Loucy (cell line): Measurements from ENCODE around the gene PPFIA1.

Experiments used
- H2AFZ ChIP-seq: fragments of 200-600 bp; sonication (generic); 2 replicates; pipeline ENCODE4 v1.6.0; 2016; ENCODE audit warnings: antibody characterized with exemption, mild to moderate bottlenecking, low read length, moderate library complexity
- H3F3A ChIP-seq: fragments of 200-600 bp; 2 replicates; pipeline ENCODE4 v1.6.0; 2016; ENCODE audit warnings: antibody characterized with exemption, low read depth, mild to moderate bottlenecking
- H3K27me3 ChIP-seq: fragments of 200-600 bp; sonication (generic); 2 replicates; pipeline ENCODE4 v1.6.1; 2014; ENCODE audit warnings: low read length, mild to moderate bottlenecking; ENCODE audit not compliant: insufficient read depth, poor library complexity, severe bottlenecking
- H3K36me3 ChIP-seq: fragments of 200-600 bp; sonication (generic); 2 replicates; pipeline ENCODE4 v1.6.1; 2016; ENCODE audit warnings: low read length; ENCODE audit not compliant: insufficient read depth
- H3K4me1 ChIP-seq: fragments of 200-600 bp; sonication (generic); 2 replicates; pipeline ENCODE4 v1.5.1; 2014; ENCODE audit warnings: low read length, mild to moderate bottlenecking; ENCODE audit not compliant: insufficient read depth, poor library complexity, severe bottlenecking
- H3K4me2 ChIP-seq: fragments of 200-600 bp; sonication (generic); 2 replicates; pipeline ENCODE4 v1.6.0; 2014; ENCODE audit warnings: antibody characterized with exemption, low read length, low read depth, mild to moderate bottlenecking; ENCODE audit not compliant: poor library complexity, severe bottlenecking
- H3K4me3 ChIP-seq: fragments of 200-600 bp; sonication (generic); 2 replicates; pipeline ENCODE4 v1.5.1; 2014; ENCODE audit warnings: low read length, mild to moderate bottlenecking, mixed read lengths; ENCODE audit not compliant: poor library complexity, severe bottlenecking
- H3K79me2 ChIP-seq: fragments of 200-600 bp; sonication (generic); 2 replicates; pipeline ENCODE4 v1.6.1; 2014; ENCODE audit warnings: low read length; ENCODE audit not compliant: insufficient read depth
- H3K9ac ChIP-seq: fragments of 200-600 bp; sonication (generic); 2 replicates; pipeline ENCODE4 v1.6.0; 2014; ENCODE audit warnings: mild to moderate bottlenecking, low read depth, low read length, moderate library complexity; ENCODE audit not compliant: poor library complexity, severe bottlenecking
- H3K9me2 ChIP-seq: fragments of 200-600 bp; sonication (generic); replicated peaks from 2 replicates; pipeline ENCODE4 v1.6.1; 2016; ENCODE audit warnings: low read depth, low read length, mixed read lengths
- H3K9me3 ChIP-seq: fragments of 200-600 bp; sonication (generic); 2 replicates; pipeline ENCODE4 v1.6.1; 2014; ENCODE audit warnings: mild to moderate bottlenecking, antibody characterized with exemption, low read length, low read depth; ENCODE audit not compliant: insufficient read depth
- H4K20me1 ChIP-seq: fragments of 200-600 bp; sonication (generic); 2 replicates; pipeline ENCODE4 v1.6.0; 2014; ENCODE audit warnings: antibody characterized with exemption, low read length, mild to moderate bottlenecking; ENCODE audit not compliant: insufficient read depth, poor library complexity, severe bottlenecking
- EZH2phosphoT487 ChIP-seq: fragments of 200-600 bp; IDR thresholded peaks from 2 replicates; pipeline ENCODE4 v1.6.1; 2018; ENCODE audit warnings: antibody characterized with exemption, mild to moderate bottlenecking, moderate library complexity, borderline replicate concordance
- TF ChIP-seq, protein P1 (sequence below): fragments of 200-600 bp; sonication (generic); conservative IDR thresholded peaks from 2 replicates; pipeline ENCODE4 v1.5.1; 2014; ENCODE audit warnings: mild to moderate bottlenecking, antibody characterized with exemption, low read length

Gene PPFIA1

DNA sequence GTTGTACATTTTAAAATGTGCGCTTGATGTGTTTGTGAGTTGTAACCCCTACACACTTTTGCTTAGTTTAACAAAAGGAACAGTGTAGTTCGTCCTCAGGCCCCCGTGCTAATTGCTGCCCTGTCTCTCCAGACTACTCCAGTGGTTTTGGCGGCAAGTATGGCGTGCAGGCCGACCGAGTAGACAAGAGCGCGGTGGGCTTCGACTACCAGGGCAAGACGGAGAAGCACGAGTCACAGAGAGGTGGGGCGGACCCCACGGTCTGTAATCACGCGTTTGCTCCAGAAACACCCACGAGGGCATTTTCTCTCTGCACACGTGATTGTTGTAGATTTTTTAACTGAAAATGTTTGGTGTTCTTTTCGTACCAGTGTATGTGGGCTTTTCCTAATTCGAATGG is 146.4 kb downstream of the PPFIA1 start:
- Histone ChIP-seq H3F3A (no peaks in the 10 kb centered on the region), H3K79me2 (no peaks in the 10 kb centered on the region), H3K9ac (no peak overlapping the region), H3K36me3 (no peaks in the 10 kb centered on the region), H3K9me2 (no peaks in the 10 kb centered on the region), H3K9me3 (no peaks in the 10 kb centered on the region), H3K27me3 (no peaks in the 10 kb centered on the region), H3K4me1 (no peaks in the 10 kb centered on the region), H2AFZ (no peak overlapping the region), H3K4me2 (no peak overlapping the region), H4K20me1 (no peaks in the 10 kb centered on the region), H3K4me3 (no peak overlapping the region)
- TF ChIP-seq, protein P1, sequence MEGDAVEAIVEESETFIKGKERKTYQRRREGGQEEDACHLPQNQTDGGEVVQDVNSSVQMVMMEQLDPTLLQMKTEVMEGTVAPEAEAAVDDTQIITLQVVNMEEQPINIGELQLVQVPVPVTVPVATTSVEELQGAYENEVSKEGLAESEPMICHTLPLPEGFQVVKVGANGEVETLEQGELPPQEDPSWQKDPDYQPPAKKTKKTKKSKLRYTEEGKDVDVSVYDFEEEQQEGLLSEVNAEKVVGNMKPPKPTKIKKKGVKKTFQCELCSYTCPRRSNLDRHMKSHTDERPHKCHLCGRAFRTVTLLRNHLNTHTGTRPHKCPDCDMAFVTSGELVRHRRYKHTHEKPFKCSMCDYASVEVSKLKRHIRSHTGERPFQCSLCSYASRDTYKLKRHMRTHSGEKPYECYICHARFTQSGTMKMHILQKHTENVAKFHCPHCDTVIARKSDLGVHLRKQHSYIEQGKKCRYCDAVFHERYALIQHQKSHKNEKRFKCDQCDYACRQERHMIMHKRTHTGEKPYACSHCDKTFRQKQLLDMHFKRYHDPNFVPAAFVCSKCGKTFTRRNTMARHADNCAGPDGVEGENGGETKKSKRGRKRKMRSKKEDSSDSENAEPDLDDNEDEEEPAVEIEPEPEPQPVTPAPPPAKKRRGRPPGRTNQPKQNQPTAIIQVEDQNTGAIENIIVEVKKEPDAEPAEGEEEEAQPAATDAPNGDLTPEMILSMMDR, result no peak
- TF ChIP-seq EZH2phosphoT487, result no peak

DNA sequence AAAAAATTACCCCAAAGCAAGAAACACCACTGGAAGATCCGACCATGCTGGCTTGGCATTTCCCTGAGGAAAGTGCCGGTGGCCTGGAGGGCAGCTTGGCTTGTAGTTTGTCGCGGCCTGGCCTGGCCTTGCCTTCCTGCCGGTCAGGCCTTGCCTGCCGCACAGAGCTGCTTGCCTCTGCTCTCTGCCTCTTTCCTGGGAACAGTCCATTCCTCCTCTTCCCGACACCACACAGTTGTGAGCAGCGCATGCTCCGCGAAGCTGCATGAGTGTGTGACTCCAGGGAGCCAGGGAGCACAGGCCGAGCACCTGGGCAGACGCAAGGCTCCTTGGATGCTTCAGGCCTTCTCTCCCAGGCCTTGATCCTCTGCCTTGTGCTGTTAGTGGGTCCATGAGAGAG is 147.6 kb downstream of the PPFIA1 start:
- H3K79me2 ChIP-seq, result no peaks in the 10 kb centered on the region

DNA sequence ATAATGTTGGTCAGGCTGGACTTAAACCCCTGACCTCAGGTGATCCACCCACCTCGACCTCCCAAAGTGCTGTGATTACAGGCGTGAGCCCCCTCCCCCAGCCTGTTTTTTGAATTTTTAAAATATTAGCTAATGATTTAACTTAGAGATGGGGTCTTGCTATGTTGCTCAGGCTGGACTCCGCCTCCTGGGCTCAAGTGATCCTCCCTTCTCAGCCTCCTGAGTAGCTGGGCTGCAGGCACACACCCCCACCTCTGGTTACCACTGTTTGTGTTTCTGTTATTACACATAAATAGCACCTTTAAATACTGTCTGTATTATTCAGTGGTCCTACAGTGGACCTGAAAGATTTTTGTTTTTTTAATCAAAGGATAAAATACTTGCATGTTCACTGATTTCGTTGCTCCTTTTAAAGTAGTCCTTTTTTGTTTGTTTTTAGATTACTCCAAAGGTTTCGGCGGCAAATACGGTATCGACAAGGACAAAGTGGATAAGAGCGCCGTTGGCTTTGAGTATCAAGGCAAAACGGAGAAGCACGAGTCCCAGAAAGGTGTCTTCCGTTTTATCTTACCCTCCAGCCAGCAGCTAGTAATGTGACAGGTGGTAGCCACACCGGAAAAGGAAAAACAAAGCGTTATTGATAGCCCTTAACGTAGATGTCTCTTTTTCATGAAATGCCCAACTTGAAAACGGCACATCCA is 149.0 kb downstream of the PPFIA1 start:
- Histone ChIP-seq H3K9me3 (no peaks in the 10 kb centered on the region), H3K9me2 (no peaks in the 10 kb centered on the region), H3K27me3 (no peaks in the 10 kb centered on the region), H3K9ac (no peak overlapping the region), H4K20me1 (no peaks in the 10 kb centered on the region), H3K4me3 (no peak overlapping the region), H3F3A (no peaks in the 10 kb centered on the region), H3K79me2 (no peaks in the 10 kb centered on the region), H3K4me2 (no peak overlapping the region), H3K4me1 (peaks cover 8% of the 10 kb centered on the region), H3K36me3 (no peaks in the 10 kb centered on the region), H2AFZ (no peak overlapping the region)
- TF ChIP-seq, protein P1, result no peak
- no peak for TF ChIP-seq EZH2phosphoT487

More for the DNA sequence above, 147.6 kb downstream of the PPFIA1 start:
- H4K20me1 ChIP-seq, result no peaks in the 10 kb centered on the region
- no peak overlapping the region for H3K4me2 ChIP-seq
- no peak overlapping the region for H2AFZ ChIP-seq
- no peaks in the 10 kb centered on the region for H3K36me3 ChIP-seq
- no peaks in the 10 kb centered on the region for H3K9me3 ChIP-seq
- no peaks in the 10 kb centered on the region for H3K9me2 ChIP-seq
- TF ChIP-seq, protein P1, result no peak
- TF ChIP-seq EZH2phosphoT487, result no peak
- no peak overlapping the region for H3K4me3 ChIP-seq
- no peaks in the 10 kb centered on the region for H3K4me1 ChIP-seq
- H3K9ac ChIP-seq, result no peak overlapping the region
- no peaks in the 10 kb centered on the region for H3F3A ChIP-seq
- H3K27me3 ChIP-seq, result no peaks in the 10 kb centered on the region
